Lower lobe of right lung (tissue), 2 donors: ENCODE data around the gene LUZP1. TPM values are rescaled to one million over a fixed set of nuclear protein-coding genes. Genes with fewer than 3 reads are reported as not detected.

ENCODE experiments used
- ATAC-seq, 2 donors: fragments of 200-7000 bp; cut with Tn5 transposase; one replicate each; pipeline ENCODE4 v1.9.1; 2020 to 2022; ENCODE audit warnings: mild to moderate bottlenecking in 2 of 2, moderate library complexity in 2 of 2
- DNase-seq: peaks from one replicate; pipeline ENCODE4 v3.0.0-alpha.2; 2020
- H3K27ac ChIP-seq: fragments of 200-600 bp; one replicate; pipeline ENCODE4 v1.8.0; 2022
- H3K27me3 ChIP-seq: fragments of 200-600 bp; one replicate; pipeline ENCODE4 v1.8.0; 2022; ENCODE audit warnings: low read depth
- H3K36me3 ChIP-seq: fragments of 200-600 bp; one replicate; pipeline ENCODE4 v1.8.0; 2022; ENCODE audit warnings: mild to moderate bottlenecking
- H3K4me1 ChIP-seq: fragments of 200-600 bp; one replicate; pipeline ENCODE4 v1.8.0; 2022
- H3K4me3 ChIP-seq: fragments of 200-600 bp; one replicate; pipeline ENCODE4 v1.8.0; 2022; ENCODE audit warnings: mild to moderate bottlenecking
- H3K9me3 ChIP-seq: fragments of 200-600 bp; one replicate; pipeline ENCODE4 v1.8.0; 2022
- CTCF ChIP-seq: fragments of 200-600 bp; IDR thresholded peaks from one replicate; pipeline ENCODE4 v1.8.0; 2022; ENCODE audit warnings: antibody characterized with exemption, mild to moderate bottlenecking
- intact Hi-C: fragments of 100-400 bp; cut with DNase I; formaldehyde crosslinking; loops from one replicate; pipeline ENCODE4 v1.11.0; 2022
- total RNA-seq: library from RNA; stranded (reverse); fragmentation: NEBNext Ultra II Directional; extraction: Animal tissue kit (Norgen Biotek cat#: 25700); gene quantifications from one replicate; pipeline ENCODE4 v1.2.1, GENCODE V29; 2021
- donor health status: DM: no; HTN: yes; CAD: no; lungs with severe emphysema.

The LUZP1 gene
- total RNA-seq, 1 donor from 2014 or later: 32.5 TPM

- H3K4me1 ChIP-seq: peaks cover 10% of the 10 kb centered on the region
- no peak overlapping the region for H3K27ac ChIP-seq
- no peak for DNase-seq
- H3K36me3 ChIP-seq: peaks cover 93% of the 10 kb centered on the region
- no peaks in the 10 kb centered on the region for H3K27me3 ChIP-seq
- H3K9me3 ChIP-seq: no peaks in the 10 kb centered on the region
- no peak for TF ChIP-seq CTCF
- intact Hi-C loops: no loop called here
- no peak for ATAC-seq
- no peak overlapping the region for H3K4me3 ChIP-seq
These were observed 87.8 kb downstream of the LUZP1 start for GRCh38 chr1:23080885-23081284.

GRCh38 chr1:23079025-23079424 is 89.6 kb downstream of the LUZP1 start:
- Histone ChIP-seq H3K27me3 (no peaks in the 10 kb centered on the region), H3K36me3 (peaks cover 76% of the 10 kb centered on the region), H3K27ac (no peak overlapping the region), H3K9me3 (no peaks in the 10 kb centered on the region), H3K4me1 (peaks cover 5% of the 10 kb centered on the region), H3K4me3 (no peak overlapping the region)
- DNase-seq (no peak), ATAC-seq (no peak)
- TF ChIP-seq CTCF: no peak
- intact Hi-C loops: no loop called here

GRCh38 chr1:23074012-23074411 is 94.6 kb downstream of the LUZP1 start:
- intact Hi-C loops: no loop called here
- no peaks in the 10 kb centered on the region for H3K27me3 ChIP-seq
- H3K27ac ChIP-seq: no peak overlapping the region
- no peaks in the 10 kb centered on the region for H3K9me3 ChIP-seq
- no peaks in the 10 kb centered on the region for H3K4me1 ChIP-seq
- no peak for DNase-seq
- no peak overlapping the region for H3K4me3 ChIP-seq
- TF ChIP-seq CTCF: no peak
- H3K36me3 ChIP-seq: peaks cover 76% of the 10 kb centered on the region
- ATAC-seq: no peak

GRCh38 chr1:23069675-23070074 is 99.0 kb downstream of the LUZP1 start:
- Histone ChIP-seq H3K27me3 (no peaks in the 10 kb centered on the region), H3K27ac (no peak overlapping the region), H3K4me3 (no peak overlapping the region), H3K36me3 (peaks cover 95% of the 10 kb centered on the region), H3K4me1 (no peaks in the 10 kb centered on the region), H3K9me3 (no peaks in the 10 kb centered on the region)
- ATAC-seq: no peak
- DNase-seq: no peak
- intact Hi-C loops: no loop called here
- TF ChIP-seq CTCF: no peak

- intact Hi-C loops: no loop called here
- ATAC-seq: no peak
- H3K9me3 ChIP-seq: no peaks in the 10 kb centered on the region
- H3K27me3 ChIP-seq: no peaks in the 10 kb centered on the region
- H3K4me1 ChIP-seq: no peaks in the 10 kb centered on the region
- no peak for TF ChIP-seq CTCF
- peaks cover 100% of the 10 kb centered on the region for H3K36me3 ChIP-seq
- no peak for DNase-seq
- H3K27ac ChIP-seq: no peak overlapping the region
- H3K4me3 ChIP-seq: no peak overlapping the region
These were observed 99.5 kb downstream of the LUZP1 start for GRCh38 chr1:23069149-23069548.

GRCh38 chr1:23066075-23066474 is 102.6 kb downstream of the LUZP1 start:
- H3K4me3 ChIP-seq: no peak overlapping the region
- H3K27me3 ChIP-seq: no peaks in the 10 kb centered on the region
- no peak for TF ChIP-seq CTCF
- peaks cover 92% of the 10 kb centered on the region for H3K36me3 ChIP-seq
- DNase-seq (no peak), ATAC-seq (no peak)
- no peaks in the 10 kb centered on the region for H3K9me3 ChIP-seq
- H3K4me1 ChIP-seq: no peaks in the 10 kb centered on the region
- intact Hi-C loops: no loop called here
- no peak overlapping the region for H3K27ac ChIP-seq
